ENCODE measurements around the gene TAT. TPM values are rescaled to one million over a fixed set of nuclear protein-coding genes. Genes with fewer than 3 reads are reported as not detected.

Gene TAT
- polyA plus RNA-seq, 5 donors = 0.04 to 0.17 (median 0.12) TPM

GRCh38 chr16:71537643-71538042, 39.2 kb downstream of the TAT start:
- DNase-seq = no peak

GRCh38 chr16:71536752-71537499, 40.0 kb downstream of the TAT start:
- DNase-seq = no peak

- no peak for DNase-seq
Observed at GRCh38 chr16:71532366-71532765, 44.5 kb downstream of the TAT start.

GRCh38 chr16:71528863-71529262, 48.0 kb downstream of the TAT start:
- DNase-seq = no peak

GRCh38 chr16:71528257-71528656, 48.6 kb downstream of the TAT start:
- no peak for DNase-seq

GRCh38 chr16:71526111-71526631, 50.7 kb downstream of the TAT start, which contains the start of gene CHST4:
CHST4 (plus strand) TSS chr16:71526426; CDS start chr16:71536678, 10,252 bp downstream.
- no peak for DNase-seq

GRCh38 chr16:71524566-71525553, 52.0 kb downstream of the TAT start:
- DNase-seq = no peak

GRCh38 chr16:71520550-71520949, 56.3 kb downstream of the TAT start:
- DNase-seq = no peak

Other genes with a start within 250 kb of the TAT start
- not detected for gene CALB2, start 218.4 kb downstream of the TAT start, polyA plus RNA-seq (ENCODE audit: insufficient read depth in 1 of 5, insufficient read length in 5 of 5, low replicate concordance in 1 of 5)
- gene TLE7, start 135.0 kb downstream of the TAT start, polyA plus RNA-seq (ENCODE audit: insufficient read depth in 1 of 5, insufficient read length in 5 of 5, low replicate concordance in 1 of 5) = not detected
- gene ZNF23, start 114.8 kb downstream of the TAT start, polyA plus RNA-seq (ENCODE audit: insufficient read depth in 1 of 5, insufficient read length in 5 of 5, low replicate concordance in 1 of 5) = 10 to 100 TPM; 15.4 to 21.3 (median 18.5) TPM
- 10 to 100 TPM in 4 of 5 donors, 1 to 10 TPM in 1; 8.3 to 13.5 (median 10.2) TPM for gene ZNF19, start 87.8 kb downstream of the TAT start, polyA plus RNA-seq (ENCODE audit: insufficient read depth in 1 of 5, insufficient read length in 5 of 5, low replicate concordance in 1 of 5)
- gene CHST4, start 50.7 kb downstream of the TAT start, polyA plus RNA-seq (ENCODE audit: insufficient read depth in 1 of 5, insufficient read length in 5 of 5, low replicate concordance in 1 of 5) = under 1 TPM in 4 of 5 donors, not detected in 1; 0.05 to 0.15 (median 0.09) TPM
- 1 to 10 TPM; 6.2 to 9.4 (median 8.1) TPM for gene MARVELD3, start 49.1 kb upstream of the TAT start, polyA plus RNA-seq (ENCODE audit: insufficient read depth in 1 of 5, insufficient read length in 5 of 5, low replicate concordance in 1 of 5)
- gene PHLPP2, start 147.6 kb upstream of the TAT start, polyA plus RNA-seq (ENCODE audit: insufficient read depth in 1 of 5, insufficient read length in 5 of 5, low replicate concordance in 1 of 5) = 1 to 10 TPM; 4.6 to 8.4 (median 6.7) TPM
- 10 to 100 TPM; 54.7 to 82.0 (median 70.4) TPM for gene AP1G1, start 231.7 kb upstream of the TAT start, polyA plus RNA-seq (ENCODE audit: insufficient read depth in 1 of 5, insufficient read length in 5 of 5, low replicate concordance in 1 of 5)

Data from right lung (tissue), 5 donors.